Fibroblast of lung (primary cell): ENCODE measurements around the gene CTNNA1. TPM values are rescaled to one million over a fixed set of nuclear protein-coding genes. Genes with fewer than 3 reads are reported as not detected.
A peak's percentile ranks its signal among the peaks of the same experiment; 100 is the strongest.

Source experiments
- DNase-seq, 2 donors: peaks; one replicate each; pipeline versions ENCODE4 v3.0.0 to v3.0.0-alpha.2; 2010; ENCODE audit warnings: low read depth in 2 of 2
- H2AFZ ChIP-seq: 2 replicates; pipeline ENCODE4 v1.5.1; 2012; ENCODE audit warnings: low read length, control low read depth, inconsistent platforms
- H3K27ac ChIP-seq: 2 replicates; pipeline ENCODE4 v1.5.1; 2011; ENCODE audit warnings: low read length, control low read depth; ENCODE audit not compliant: insufficient read depth
- H3K27me3 ChIP-seq: 2 replicates; pipeline ENCODE4 v1.5.1; 2011; ENCODE audit warnings: mild to moderate bottlenecking, low read length; ENCODE audit not compliant: control insufficient read depth, insufficient read depth
- H3K36me3 ChIP-seq: 2 replicates; pipeline ENCODE4 v1.5.1; 2011; ENCODE audit warnings: low read length; ENCODE audit not compliant: control insufficient read depth, insufficient read depth
- H3K4me1 ChIP-seq: 2 replicates; pipeline ENCODE4 v1.5.1; 2011; ENCODE audit warnings: low read length; ENCODE audit not compliant: control insufficient read depth, insufficient read depth; ENCODE audit errors: extremely low read depth
- H3K4me2 ChIP-seq: 2 replicates; pipeline ENCODE4 v1.5.1; 2011; ENCODE audit warnings: low read length, control low read depth; ENCODE audit not compliant: insufficient read depth; ENCODE audit errors: extremely low read depth
- H3K4me3 ChIP-seq, 4 experiments: fragments of 200-600 bp in 1 of 4; sonication (generic) in 1 of 4; replicated peaks in 1 of 4; 2 replicates each; pipeline ENCODE4 v1.5.1; 2011 to 2016; ENCODE audit warnings: low read length in 4 of 4, low read depth in 3 of 4, mild to moderate bottlenecking in 3 of 4, control low read depth in 2 of 4, inconsistent platforms in 1 of 4, mixed read lengths in 1 of 4; ENCODE audit not compliant: insufficient read depth in 1 of 4; ENCODE audit errors: control extremely low read depth in 1 of 4
- H3K79me2 ChIP-seq: 2 replicates; pipeline ENCODE4 v1.5.1; 2012; ENCODE audit warnings: mild to moderate bottlenecking, low read length, inconsistent platforms; ENCODE audit not compliant: control insufficient read depth, insufficient read depth
- H3K9ac ChIP-seq: 2 replicates; pipeline ENCODE4 v1.5.1; 2011; ENCODE audit warnings: mild to moderate bottlenecking, low read length, control low read depth; ENCODE audit not compliant: insufficient read depth
- H3K9me3 ChIP-seq: 2 replicates; pipeline ENCODE4 v1.5.1; 2012; ENCODE audit warnings: low read depth, low read length; ENCODE audit not compliant: control insufficient read depth, insufficient read depth
- H4K20me1 ChIP-seq: 2 replicates; pipeline ENCODE4 v1.5.1; 2011; ENCODE audit warnings: low read length; ENCODE audit not compliant: control insufficient read depth, insufficient read depth; ENCODE audit errors: extremely low read depth
- CTCF ChIP-seq, 2 donors: IDR thresholded peaks in 1 of 2; conservative IDR thresholded peaks in 1 of 2; 1 replicate in 1 of 2; 2 replicates in 1 of 2; pipeline ENCODE4 v1.5.1; 2011 to 2012; ENCODE audit warnings: low read length in 2 of 2, control low read depth in 1 of 2, inconsistent platforms in 1 of 2, low read depth in 1 of 2, mild to moderate bottlenecking in 1 of 2
- EZH2 ChIP-seq: IDR thresholded peaks from 2 replicates; pipeline ENCODE4 v1.5.1; 2012; ENCODE audit warnings: low read length, control low read depth, mild to moderate bottlenecking; ENCODE audit errors: missing control alignments
- polyA plus RNA-seq, 2 donors: library from polyadenylated mRNA; depleted of rRNA in 1 of 2; stranded (reverse) in 1 of 2; unstranded in 1 of 2; fragments of >200 nt; gene quantifications; 2 replicates each; pipeline ENCODE4 v1.2.1, GENCODE V29; 2011 to 2012; ENCODE audit warnings: missing spikeins in 1 of 2
- total RNA-seq: library from RNA; depleted of rRNA; stranded (reverse); fragments of >200 nt; gene quantifications from 2 replicates; pipeline ENCODE4 v1.2.1, GENCODE V29; 2014

CTNNA1 gene
- total and polyA plus RNA-seq, 2 donors (not counting 1 experiment from before 2014, with no cell fraction given), result 181 to 557 TPM

GRCh38 chr5:138705567-138705966, 47.7 kb upstream of the CTNNA1 start:
- no peaks in the 10 kb centered on the region for H3K36me3 ChIP-seq
- DNase-seq, result no peak
- H3K27me3 ChIP-seq, result peaks cover 2% of the 10 kb centered on the region
- no peak overlapping the region for H3K9ac ChIP-seq
- H3K27ac ChIP-seq, result no peak overlapping the region
- no peak overlapping the region for H2AFZ ChIP-seq
- TF ChIP-seq CTCF (conservative IDR thresholded peaks at IDR 0.05 in 1 of 2, IDR thresholded peaks at IDR 0.05 in 1 of 2; ENCODE audit: low read depth in 1 of 2, low read length in 2 of 2), result no peak
- no peak for TF ChIP-seq EZH2
- H4K20me1 ChIP-seq, result no peaks in the 10 kb centered on the region
- H3K79me2 ChIP-seq, result no peaks in the 10 kb centered on the region
- H3K9me3 ChIP-seq, result no peaks in the 10 kb centered on the region
- no peaks in the 10 kb centered on the region for H3K4me1 ChIP-seq
- H3K4me2 ChIP-seq, result no peak overlapping the region
- no peak overlapping the region for H3K4me3 ChIP-seq

GRCh38 chr5:138706655-138707480, 46.4 kb upstream of the CTNNA1 start:
- Histone ChIP-seq H3K4me3 (no peak overlapping the region), H3K36me3 (no peaks in the 10 kb centered on the region), H4K20me1 (no peaks in the 10 kb centered on the region), H3K27ac (no peak overlapping the region), H3K9ac (no peak overlapping the region), H3K79me2 (no peaks in the 10 kb centered on the region), H3K4me1 (no peaks in the 10 kb centered on the region), H2AFZ (peak overlapping the region; percentile 50), H3K9me3 (no peaks in the 10 kb centered on the region), H3K4me2 (no peak overlapping the region), H3K27me3 (no peaks in the 10 kb centered on the region)
- TF ChIP-seq CTCF (conservative IDR thresholded peaks at IDR 0.05 in 1 of 2, IDR thresholded peaks at IDR 0.05 in 1 of 2; ENCODE audit: low read depth in 1 of 2, low read length in 2 of 2), result no peak
- no peak for TF ChIP-seq EZH2
- DNase-seq, result peak; percentile 73 to 89

- no peak overlapping the region for H3K4me3 ChIP-seq
- H3K4me2 ChIP-seq, result no peak overlapping the region
- no peaks in the 10 kb centered on the region for H3K27me3 ChIP-seq
- no peak overlapping the region for H3K9ac ChIP-seq
- H2AFZ ChIP-seq, result no peak overlapping the region
- no peaks in the 10 kb centered on the region for H3K36me3 ChIP-seq
- no peaks in the 10 kb centered on the region for H3K9me3 ChIP-seq
- DNase-seq, result no peak
- no peaks in the 10 kb centered on the region for H3K4me1 ChIP-seq
- H4K20me1 ChIP-seq, result no peaks in the 10 kb centered on the region
- no peak for TF ChIP-seq CTCF (conservative IDR thresholded peaks at IDR 0.05 in 1 of 2, IDR thresholded peaks at IDR 0.05 in 1 of 2; ENCODE audit: low read depth in 1 of 2, low read length in 2 of 2)
- TF ChIP-seq EZH2, result no peak
- H3K27ac ChIP-seq, result no peak overlapping the region
- no peaks in the 10 kb centered on the region for H3K79me2 ChIP-seq
Observed at GRCh38 chr5:138708791-138709190, 44.4 kb upstream of the CTNNA1 start.
